Measurements from ENCODE around the gene TMCC2. TPM values are rescaled to one million over a fixed set of nuclear protein-coding genes. Genes with fewer than 3 reads are reported as not detected.
A peak's percentile ranks its signal among the peaks of the same experiment; 100 is the strongest.

The TMCC2 gene
- polyA plus RNA-seq, 4 donors = 6.3 to 8.3 (median 7.6) TPM

- no peak for DNase-seq (ENCODE audit: low read depth in 4 of 4, low spot score in 3 of 4)
These were observed 30.5 kb downstream of the TMCC2 start for GRCh38 chr1:205258261-205258691.

- DNase-seq (ENCODE audit: low read depth in 4 of 4, low spot score in 3 of 4) = no peak
These were observed 31.0 kb downstream of the TMCC2 start for GRCh38 chr1:205258719-205259118.

- DNase-seq (ENCODE audit: low read depth in 4 of 4, low spot score in 3 of 4) = no peak
These were observed 31.6 kb downstream of the TMCC2 start for GRCh38 chr1:205259324-205259832.

- no peak for DNase-seq (ENCODE audit: low read depth in 4 of 4, low spot score in 3 of 4)
These were observed 32.3 kb downstream of the TMCC2 start for GRCh38 chr1:205259998-205260397.

- DNase-seq (ENCODE audit: low read depth in 4 of 4, low spot score in 3 of 4) = no peak
These were observed 33.4 kb downstream of the TMCC2 start for GRCh38 chr1:205260948-205261732.

GRCh38 chr1:205261946-205262691 is 34.4 kb downstream of the TMCC2 start:
- no peak for DNase-seq (ENCODE audit: low read depth in 4 of 4, low spot score in 3 of 4)

GRCh38 chr1:205262731-205263171 is 35.0 kb downstream of the TMCC2 start:
- no peak for DNase-seq (ENCODE audit: low read depth in 4 of 4, low spot score in 3 of 4)

GRCh38 chr1:205263580-205264190 is 35.9 kb downstream of the TMCC2 start:
- no peak for DNase-seq (ENCODE audit: low read depth in 4 of 4, low spot score in 3 of 4)

GRCh38 chr1:205266611-205267305 is 39.0 kb downstream of the TMCC2 start:
- no peak for DNase-seq (ENCODE audit: low read depth in 4 of 4, low spot score in 3 of 4)

- no peak for DNase-seq (ENCODE audit: low read depth in 4 of 4, low spot score in 3 of 4)
These were observed 39.7 kb downstream of the TMCC2 start for GRCh38 chr1:205267306-205267902.

GRCh38 chr1:205268846-205269680 is 41.3 kb downstream of the TMCC2 start:
- no peak for DNase-seq (ENCODE audit: low read depth in 4 of 4, low spot score in 3 of 4)

- no peak for DNase-seq (ENCODE audit: low read depth in 4 of 4, low spot score in 3 of 4)
These were observed 42.0 kb downstream of the TMCC2 start for GRCh38 chr1:205269711-205270110.

- DNase-seq (ENCODE audit: low read depth in 4 of 4, low spot score in 3 of 4) = no peak
These were observed 42.5 kb downstream of the TMCC2 start for GRCh38 chr1:205270271-205270670.

- no peak for DNase-seq (ENCODE audit: low read depth in 4 of 4, low spot score in 3 of 4)
These were observed 43.0 kb downstream of the TMCC2 start for GRCh38 chr1:205270764-205271163.

- DNase-seq (ENCODE audit: low read depth in 4 of 4, low spot score in 3 of 4) = no peak
These were observed 43.5 kb downstream of the TMCC2 start for GRCh38 chr1:205271277-205271676.

GRCh38 chr1:205271745-205272144 is 44.0 kb downstream of the TMCC2 start:
- DNase-seq (ENCODE audit: low read depth in 4 of 4, low spot score in 3 of 4) = no peak

GRCh38 chr1:205272536-205272935 is 44.8 kb downstream of the TMCC2 start:
- DNase-seq (ENCODE audit: low read depth in 4 of 4, low spot score in 3 of 4) = no peak

GRCh38 chr1:205273551-205273982 is 45.8 kb downstream of the TMCC2 start:
- DNase-seq (ENCODE audit: low read depth in 4 of 4, low spot score in 3 of 4) = peak; percentile 62 to 82 (median 68)

GRCh38 chr1:205274041-205274691 is 46.4 kb downstream of the TMCC2 start:
- DNase-seq (ENCODE audit: low read depth in 4 of 4, low spot score in 3 of 4) = peak in 1 of 4 donors; percentile 53
